Mesodermal cell (in vitro differentiated cells): ENCODE measurements around the gene PRRG1.
"Not testable (repeated sequence)": the region's sequence is repeated elsewhere in the genome, so short reads cannot be mapped to it uniquely, and the experiment has no call there.

Experiments
- H3K27ac ChIP-seq: 2 replicates; pipeline ENCODE4 v1.7.0; 2013; ENCODE audit warnings: mild to moderate bottlenecking, low read depth, low read length, moderate library complexity; ENCODE audit not compliant: severe bottlenecking
- H3K36me3 ChIP-seq: 2 replicates; pipeline ENCODE4 v1.7.1; 2013; ENCODE audit warnings: mild to moderate bottlenecking, low read length, moderate library complexity; ENCODE audit not compliant: control insufficient read depth, insufficient read depth
- H3K4me1 ChIP-seq: one replicate; pipeline ENCODE4 v1.7.1; 2013; ENCODE audit warnings: mild to moderate bottlenecking, low read length; ENCODE audit not compliant: insufficient read depth, control insufficient read depth, poor library complexity, severe bottlenecking
- H3K4me3 ChIP-seq: 2 replicates; pipeline ENCODE4 v1.7.0; 2013; ENCODE audit warnings: low read length, control low read depth, mild to moderate bottlenecking; ENCODE audit not compliant: insufficient read depth, poor library complexity, severe bottlenecking; ENCODE audit errors: extremely low read depth
- H3K9me3 ChIP-seq: 2 replicates; pipeline ENCODE4 v1.7.1; 2013; ENCODE audit warnings: mild to moderate bottlenecking, low read length, moderate library complexity; ENCODE audit not compliant: control insufficient read depth
- WGBS, 2 experiments: methylation state at CpG; one replicate each; pipeline ENCODE4 v1.1.5; 2013; ENCODE audit warnings: missing lambda C conversion rate in 2 of 2; ENCODE audit not compliant: insufficient coverage in 2 of 2; 5-methylcytosine and 5-hydroxymethylcytosine counted together

The PRRG1 gene

GRCh38 chrX:37425370-37425769 lies 76.2 kb downstream of the PRRG1 start:
- Histone ChIP-seq H3K9me3 (no peaks in the 10 kb centered on the region), H3K27ac (no peak overlapping the region), H3K4me3 (no peak overlapping the region), H3K4me1 (peaks cover 8% of the 10 kb centered on the region), H3K36me3 (peaks cover 5% of the 10 kb centered on the region)
- no CpG with 5 or more reads among the region's 1 CpG for WGBS, 2 experiments

DNA sequence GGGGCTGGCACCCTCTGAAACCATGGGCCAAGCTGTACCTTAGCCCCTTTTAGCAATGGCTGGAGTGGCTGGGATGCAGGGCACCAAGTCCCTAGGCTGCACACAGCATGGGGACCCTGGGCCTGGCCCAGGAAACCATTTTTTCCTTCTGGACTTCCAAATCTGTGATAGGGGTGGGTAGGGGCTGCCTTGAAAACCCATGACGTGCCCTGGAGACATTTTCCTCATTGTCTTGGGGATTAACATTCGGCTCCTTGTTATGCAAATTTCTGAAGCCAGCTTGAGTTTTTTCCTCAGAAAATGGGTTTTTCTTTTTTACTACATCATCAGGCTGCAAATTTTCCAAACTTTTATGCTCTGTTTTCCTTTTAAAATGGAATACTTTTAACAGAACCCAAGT lies 79.8 kb downstream of the PRRG1 start:
- 40 to 43% methylated on average over 1 to 2 of the region's 2 CpGs for WGBS, 2 experiments
- not testable (repeated sequence) for H3K4me3 ChIP-seq, H3K27ac ChIP-seq, H3K9me3 ChIP-seq, H3K36me3 ChIP-seq, H3K4me1 ChIP-seq

DNA sequence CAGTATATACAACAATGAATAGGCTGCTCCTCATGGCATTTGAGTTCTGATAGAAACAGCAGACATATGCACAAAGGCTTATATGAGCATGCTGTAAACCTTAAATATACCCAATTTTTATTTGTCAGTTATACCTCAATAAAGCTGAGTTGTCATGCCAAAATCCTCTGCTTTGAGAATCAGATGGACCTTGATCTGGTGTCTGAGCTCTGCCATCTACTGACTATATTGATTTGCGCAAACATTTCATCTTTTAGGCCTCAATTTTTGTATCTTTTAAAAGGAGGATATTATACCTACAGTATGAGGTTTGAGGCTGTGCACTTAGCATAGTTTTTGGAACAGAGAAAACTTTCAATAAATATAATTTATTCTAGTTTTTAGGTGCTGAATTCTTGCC lies 85.2 kb downstream of the PRRG1 start:
- no CpG with 5 or more reads among the region's 1 CpG for WGBS, 2 experiments
- no peak overlapping the region for H3K27ac ChIP-seq
- no peaks in the 10 kb centered on the region for H3K36me3 ChIP-seq
- H3K9me3 ChIP-seq, result no peaks in the 10 kb centered on the region
- no peak overlapping the region for H3K4me3 ChIP-seq
- H3K4me1 ChIP-seq, result no peaks in the 10 kb centered on the region

GRCh38 chrX:37437160-37437559 lies 88.0 kb downstream of the PRRG1 start:
- Histone ChIP-seq H3K4me1 (no peaks in the 10 kb centered on the region), H3K4me3 (no peak overlapping the region), H3K9me3 (no peaks in the 10 kb centered on the region), H3K36me3 (peaks cover 2% of the 10 kb centered on the region), H3K27ac (no peak overlapping the region)
- no CpG with 5 or more reads among the region's 1 CpG for WGBS, 2 experiments

GRCh38 chrX:37441377-37441776 lies 92.2 kb downstream of the PRRG1 start:
- WGBS, 2 experiments, result 92 to 95% methylated on average over 7 to 10 of the region's 16 CpGs
- H3K4me3 ChIP-seq, result no peak overlapping the region
- no peaks in the 10 kb centered on the region for H3K9me3 ChIP-seq

GRCh38 chrX:37445182-37445581 lies 96.0 kb downstream of the PRRG1 start:
- no peak overlapping the region for H3K27ac ChIP-seq
- H3K9me3 ChIP-seq, result no peaks in the 10 kb centered on the region
- WGBS, 2 experiments, result no CpG with 5 or more reads among the region's 1 CpG
- H3K36me3 ChIP-seq, result peaks cover 11% of the 10 kb centered on the region
- H3K4me1 ChIP-seq, result no peaks in the 10 kb centered on the region
- H3K4me3 ChIP-seq, result no peak overlapping the region

More at GRCh38 chrX:37441377-37441776, 92.2 kb downstream of the PRRG1 start:
- H3K27ac ChIP-seq, result no peak overlapping the region
- peaks cover 11% of the 10 kb centered on the region for H3K36me3 ChIP-seq
- no peaks in the 10 kb centered on the region for H3K4me1 ChIP-seq

DNA sequence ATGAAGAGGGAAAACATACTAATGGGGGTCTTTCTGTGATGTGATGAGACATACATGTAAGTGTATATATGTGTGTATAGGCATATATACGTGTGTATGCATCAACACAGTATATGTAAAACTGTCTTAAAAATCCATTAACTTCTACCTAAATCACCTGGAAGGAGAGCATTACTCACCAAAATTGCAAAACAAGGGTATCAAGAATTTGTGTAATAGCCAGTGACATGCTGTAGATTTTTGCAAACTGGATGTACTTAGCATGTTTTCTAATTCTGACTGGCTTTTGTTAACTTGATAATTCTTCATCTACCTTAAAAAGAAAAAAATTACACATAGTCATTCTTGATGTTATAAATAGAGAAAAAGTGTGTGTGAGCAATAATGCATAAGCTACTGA lies 104.7 kb downstream of the PRRG1 start:
- H3K4me3 ChIP-seq, result no peak overlapping the region
- no peaks in the 10 kb centered on the region for H3K9me3 ChIP-seq
- peaks cover 11% of the 10 kb centered on the region for H3K4me1 ChIP-seq
- no peak overlapping the region for H3K27ac ChIP-seq
- no CpG with 5 or more reads among the region's 1 CpG for WGBS, 2 experiments
- no peaks in the 10 kb centered on the region for H3K36me3 ChIP-seq

DNA sequence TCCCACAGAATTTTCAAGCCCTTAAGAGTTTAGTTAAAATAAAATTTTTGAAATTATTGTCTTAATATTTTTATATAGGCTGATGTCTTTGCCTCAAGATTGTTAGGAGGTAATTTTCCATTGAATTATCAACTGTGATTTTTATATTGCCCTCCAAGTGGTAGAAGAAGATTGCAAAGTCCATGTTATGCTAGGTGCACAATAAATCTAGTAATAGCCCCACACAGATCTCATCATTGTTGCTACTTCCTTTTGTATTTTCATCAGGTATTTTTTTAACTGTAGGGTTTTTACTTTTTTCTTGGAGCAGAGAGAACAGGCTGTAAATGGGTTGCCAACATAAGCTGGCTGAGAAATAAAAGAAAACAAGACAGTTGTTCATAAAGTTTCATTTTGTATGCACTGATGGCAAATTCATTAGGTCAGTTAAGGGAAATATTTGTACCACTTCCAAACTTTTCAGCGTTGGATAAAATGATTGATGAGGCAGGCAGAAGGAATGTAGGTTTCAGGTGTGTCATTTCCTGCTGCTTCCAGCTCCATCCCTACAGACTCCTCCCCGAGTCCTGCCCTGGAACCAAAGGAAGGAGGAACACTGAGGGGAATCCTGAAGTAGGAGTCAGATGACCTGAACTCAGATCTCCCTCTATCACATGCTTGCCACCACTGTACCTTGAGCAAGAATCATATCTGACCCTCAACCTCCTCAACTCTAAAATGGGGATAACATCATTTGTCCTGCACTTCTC lies 105.5 kb downstream of the PRRG1 start:
- WGBS, 2 experiments, result no CpG with 5 or more reads among the region's 2 CpGs
- peaks cover 11% of the 10 kb centered on the region for H3K4me1 ChIP-seq
- H3K9me3 ChIP-seq, result no peaks in the 10 kb centered on the region
- no peak overlapping the region for H3K4me3 ChIP-seq
- H3K36me3 ChIP-seq, result no peaks in the 10 kb centered on the region
- no peak overlapping the region for H3K27ac ChIP-seq

- 100% methylated on average over 1 of the region's 1 CpG; no CpG with 5 or more reads in 1 of the 2 experiments for WGBS, 2 experiments
- peaks cover 11% of the 10 kb centered on the region for H3K4me1 ChIP-seq
- H3K4me3 ChIP-seq, result no peak overlapping the region
- H3K27ac ChIP-seq, result no peak overlapping the region
- H3K36me3 ChIP-seq, result no peaks in the 10 kb centered on the region
- no peaks in the 10 kb centered on the region for H3K9me3 ChIP-seq
Observed at GRCh38 chrX:37455381-37455780, 106.2 kb downstream of the PRRG1 start.

- H3K9me3 ChIP-seq, H3K4me1 ChIP-seq, H3K27ac ChIP-seq, H3K36me3 ChIP-seq, H3K4me3 ChIP-seq: not testable (repeated sequence)
- WGBS, 2 experiments, result 82 to 100% methylated on average over 3 to 4 of the region's 5 CpGs
Observed at GRCh38 chrX:37460285-37460684, 111.1 kb downstream of the PRRG1 start.

DNA sequence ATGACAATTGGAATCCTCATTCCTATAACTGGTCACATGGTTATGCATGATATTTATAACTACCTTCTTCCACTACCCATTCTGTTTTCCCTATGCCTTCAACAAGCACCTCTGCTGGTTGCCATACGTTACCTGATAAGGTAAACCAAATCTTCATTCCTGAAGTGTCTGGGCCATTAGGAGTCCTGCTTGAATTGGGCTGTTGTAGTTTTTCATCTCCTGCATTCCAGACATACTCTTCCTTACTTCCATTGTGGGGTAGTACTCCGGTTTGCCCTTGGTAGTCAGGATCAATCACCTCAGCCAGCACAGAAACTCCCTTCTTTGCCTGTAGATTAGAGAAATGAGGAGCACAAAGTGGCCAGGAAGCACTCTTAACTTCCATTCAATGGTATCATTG lies 113.2 kb downstream of the PRRG1 start:
- Histone ChIP-seq H3K4me3 (no peak overlapping the region), H3K4me1 (no peaks in the 10 kb centered on the region), H3K36me3 (no peaks in the 10 kb centered on the region), H3K27ac (no peak overlapping the region), H3K9me3 (no peaks in the 10 kb centered on the region)
- WGBS, 2 experiments, result 100% methylated on average over 1 of the region's 2 CpGs; no CpG with 5 or more reads in 1 of the 2 experiments
